Measurements from ENCODE around the gene PDP2.

PDP2 gene

DNA sequence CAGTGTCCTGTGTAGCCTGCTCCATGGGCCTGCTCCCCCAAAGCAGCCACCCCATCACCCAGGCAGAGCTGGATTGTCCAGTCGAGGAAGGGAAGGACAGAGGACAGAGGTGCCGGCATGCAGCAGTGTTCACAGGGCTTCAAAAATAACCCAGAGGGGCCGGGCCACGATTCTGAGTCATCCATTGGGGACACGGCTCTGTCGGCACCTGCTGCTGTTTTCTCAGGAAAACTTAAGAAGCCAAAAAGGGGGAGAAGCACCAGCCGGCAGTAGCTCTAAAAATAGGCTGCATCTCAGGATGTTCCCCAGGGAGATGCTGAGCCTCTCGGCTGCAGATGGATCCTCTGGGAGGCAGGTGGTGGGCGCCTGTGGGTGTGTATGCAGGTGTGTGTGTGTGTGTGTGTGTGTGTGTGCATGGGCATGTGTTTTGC is 34.5 kb upstream of the PDP2 start:
- Histone ChIP-seq H3K9me3 (ENCODE audit: low read length) (no peaks in the 10 kb centered on the region), H3K36me3 (ENCODE audit: insufficient read depth, low read length) (no peaks in the 10 kb centered on the region), H3K27me3 (ENCODE audit: control insufficient read depth in 1 of 2, insufficient read depth in 2 of 2, low read length in 2 of 2) (peaks cover 24 to 35% of the 10 kb centered on the region in 2 donors), H3K4me3 (ENCODE audit: low read depth in 1 of 2, low read length in 2 of 2) (no peak overlapping the region), H3K9ac (ENCODE audit: low read length) (no peak overlapping the region), H3K27ac (ENCODE audit: low read depth, low read length) (no peak overlapping the region), H3K4me1 (ENCODE audit: insufficient read depth, low read length) (no peaks in the 10 kb centered on the region)

DNA sequence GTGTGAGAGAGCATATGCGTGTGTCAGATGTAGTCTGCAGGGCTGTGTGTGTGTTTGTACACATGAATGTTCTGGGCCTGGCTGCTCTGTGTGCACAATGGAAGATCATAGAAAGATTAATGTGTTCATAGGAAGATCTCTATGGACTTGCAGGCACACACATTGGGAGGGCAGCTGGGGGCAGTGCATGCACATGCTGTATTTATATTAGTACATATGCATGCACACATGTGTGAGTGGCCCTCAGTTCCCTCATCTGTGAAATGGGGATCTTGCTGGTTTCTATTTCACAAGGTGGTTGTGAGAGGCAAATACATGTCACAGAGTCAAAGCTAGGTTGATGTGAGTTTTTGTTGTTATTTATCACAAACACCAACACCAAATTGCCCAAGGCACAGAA is 34.0 kb upstream of the PDP2 start:
- Histone ChIP-seq H3K9ac (ENCODE audit: low read length) (no peak overlapping the region), H3K4me3 (ENCODE audit: low read depth in 1 of 2, low read length in 2 of 2) (no peak overlapping the region), H3K27ac (ENCODE audit: low read depth, low read length) (no peak overlapping the region), H3K27me3 (ENCODE audit: control insufficient read depth in 1 of 2, insufficient read depth in 2 of 2, low read length in 2 of 2) (peaks cover 24 to 35% of the 10 kb centered on the region in 2 donors), H3K9me3 (ENCODE audit: low read length) (no peaks in the 10 kb centered on the region), H3K36me3 (ENCODE audit: insufficient read depth, low read length) (no peaks in the 10 kb centered on the region), H3K4me1 (ENCODE audit: insufficient read depth, low read length) (no peaks in the 10 kb centered on the region)

DNA sequence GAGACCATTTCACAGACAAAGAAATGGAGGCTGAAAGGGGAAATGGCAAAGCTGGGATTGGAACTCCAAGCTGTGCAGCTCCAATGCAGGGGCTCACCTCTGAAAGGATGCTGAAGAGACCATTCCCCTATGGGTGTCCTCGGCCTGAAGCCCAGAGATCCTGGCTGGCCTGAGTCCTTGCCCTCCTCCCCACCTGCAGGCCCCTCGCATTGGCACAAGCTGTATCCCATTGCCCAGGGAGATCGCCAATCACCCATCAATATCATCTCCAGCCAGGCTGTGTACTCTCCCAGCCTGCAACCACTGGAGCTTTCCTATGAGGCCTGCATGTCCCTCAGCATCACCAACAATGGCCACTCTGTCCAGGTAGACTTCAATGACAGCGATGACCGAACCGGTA is 33.5 kb upstream of the PDP2 start:
- Histone ChIP-seq H3K9ac (ENCODE audit: low read length) (no peak overlapping the region), H3K4me3 (ENCODE audit: low read depth in 1 of 2, low read length in 2 of 2) (no peak overlapping the region)

DNA sequence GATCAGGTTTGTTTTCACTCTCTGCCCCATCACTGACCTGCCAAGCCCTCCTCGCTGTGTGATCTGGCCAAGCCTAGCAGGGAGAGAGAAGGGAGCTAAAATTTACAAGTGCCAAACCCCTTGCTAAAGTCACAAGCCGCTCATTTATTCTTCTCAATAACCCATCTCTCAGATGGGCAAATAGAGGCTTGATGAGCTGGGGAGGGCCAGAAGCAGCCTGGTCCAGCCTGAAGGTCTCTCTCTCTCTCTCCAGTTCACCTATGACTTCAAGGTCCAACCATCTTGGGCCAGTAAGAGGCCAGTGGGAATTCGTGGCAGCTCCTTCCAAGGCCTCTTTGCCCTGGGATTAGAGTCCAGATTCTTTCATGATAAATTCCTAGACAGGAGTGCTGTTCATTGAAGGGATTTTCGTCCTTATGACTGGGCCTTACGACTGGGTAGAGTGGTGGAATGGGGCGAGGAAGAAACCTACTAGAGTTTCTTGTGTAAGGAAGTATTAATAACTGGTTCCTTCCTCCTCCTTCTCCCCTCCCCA is 32.7 kb upstream of the PDP2 start:
- H3K36me3 ChIP-seq (ENCODE audit: insufficient read depth, low read length): no peaks in the 10 kb centered on the region

More for the DNA sequence above, 33.5 kb upstream of the PDP2 start:
- Histone ChIP-seq H3K36me3 (ENCODE audit: insufficient read depth, low read length) (no peaks in the 10 kb centered on the region), H3K27ac (ENCODE audit: low read depth, low read length) (no peak overlapping the region), H3K27me3 (ENCODE audit: control insufficient read depth in 1 of 2, insufficient read depth in 2 of 2, low read length in 2 of 2) (peaks cover 24 to 35% of the 10 kb centered on the region in 2 donors), H3K4me1 (ENCODE audit: insufficient read depth, low read length) (no peaks in the 10 kb centered on the region), H3K9me3 (ENCODE audit: low read length) (no peaks in the 10 kb centered on the region)

DNA sequence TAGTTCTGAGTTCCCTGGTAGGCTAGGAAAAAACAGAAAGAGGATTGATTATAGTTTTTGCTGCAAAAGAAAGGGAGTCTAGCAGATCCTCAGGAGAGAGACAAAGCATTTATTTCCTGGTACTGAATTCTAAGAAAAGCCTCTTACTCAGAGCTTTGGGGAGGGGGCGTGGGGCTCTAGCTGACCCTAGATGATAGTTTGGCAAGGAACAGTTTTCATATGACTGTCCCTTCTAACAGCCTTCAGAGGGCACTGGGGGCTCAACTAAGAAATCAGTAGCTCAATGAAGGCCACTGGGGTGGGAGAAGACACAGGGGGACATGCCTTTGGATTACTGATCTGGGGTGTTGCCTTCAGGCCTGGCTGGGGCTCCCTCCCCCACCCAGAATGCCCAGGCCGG is 32.1 kb upstream of the PDP2 start:
- Histone ChIP-seq H3K9me3 (ENCODE audit: low read length) (no peaks in the 10 kb centered on the region), H3K36me3 (ENCODE audit: insufficient read depth, low read length) (no peaks in the 10 kb centered on the region), H3K27ac (ENCODE audit: low read depth, low read length) (no peak overlapping the region), H3K27me3 (ENCODE audit: control insufficient read depth in 1 of 2, insufficient read depth in 2 of 2, low read length in 2 of 2) (peaks cover 24 to 35% of the 10 kb centered on the region in 2 donors), H3K9ac (ENCODE audit: low read length) (no peak overlapping the region), H3K4me3 (ENCODE audit: low read depth in 1 of 2, low read length in 2 of 2) (no peak overlapping the region), H3K4me1 (ENCODE audit: insufficient read depth, low read length) (no peaks in the 10 kb centered on the region)

More for the DNA sequence above, 32.7 kb upstream of the PDP2 start:
- H3K9me3 ChIP-seq (ENCODE audit: low read length): no peaks in the 10 kb centered on the region
- no peak overlapping the region for H3K27ac ChIP-seq (ENCODE audit: low read depth, low read length)
- H3K4me1 ChIP-seq (ENCODE audit: insufficient read depth, low read length): no peaks in the 10 kb centered on the region
- no peak overlapping the region for H3K4me3 ChIP-seq (ENCODE audit: low read depth in 1 of 2, low read length in 2 of 2)
- H3K9ac ChIP-seq (ENCODE audit: low read length): no peak overlapping the region
- peaks cover 24 to 35% of the 10 kb centered on the region in 2 donors for H3K27me3 ChIP-seq (ENCODE audit: control insufficient read depth in 1 of 2, insufficient read depth in 2 of 2, low read length in 2 of 2)

DNA sequence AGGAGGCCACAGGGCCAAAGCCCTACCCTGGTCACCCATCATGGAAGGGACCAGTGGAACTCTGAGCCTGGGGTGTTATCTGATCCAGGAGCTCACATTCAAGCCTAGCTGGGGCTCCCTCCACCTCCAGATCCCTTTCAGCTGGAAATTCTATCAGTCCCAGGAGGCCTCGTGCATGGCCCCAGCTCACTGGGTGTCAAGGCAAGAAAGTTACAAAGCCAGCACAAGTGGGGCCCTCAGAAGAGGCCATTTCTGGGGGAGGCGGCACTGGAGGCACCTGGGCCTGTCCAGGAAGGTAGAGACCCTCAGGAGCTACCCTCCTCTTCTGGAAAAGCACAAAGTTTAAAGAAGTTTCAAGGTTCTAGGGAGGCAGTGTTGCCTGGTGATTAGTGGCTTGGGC is 31.3 kb upstream of the PDP2 start:
- Histone ChIP-seq H3K27ac (ENCODE audit: low read depth, low read length) (no peak overlapping the region), H3K27me3 (ENCODE audit: control insufficient read depth in 1 of 2, insufficient read depth in 2 of 2, low read length in 2 of 2) (peaks cover 24 to 30% of the 10 kb centered on the region in 2 donors), H3K4me3 (ENCODE audit: low read depth in 1 of 2, low read length in 2 of 2) (no peak overlapping the region)

DNA sequence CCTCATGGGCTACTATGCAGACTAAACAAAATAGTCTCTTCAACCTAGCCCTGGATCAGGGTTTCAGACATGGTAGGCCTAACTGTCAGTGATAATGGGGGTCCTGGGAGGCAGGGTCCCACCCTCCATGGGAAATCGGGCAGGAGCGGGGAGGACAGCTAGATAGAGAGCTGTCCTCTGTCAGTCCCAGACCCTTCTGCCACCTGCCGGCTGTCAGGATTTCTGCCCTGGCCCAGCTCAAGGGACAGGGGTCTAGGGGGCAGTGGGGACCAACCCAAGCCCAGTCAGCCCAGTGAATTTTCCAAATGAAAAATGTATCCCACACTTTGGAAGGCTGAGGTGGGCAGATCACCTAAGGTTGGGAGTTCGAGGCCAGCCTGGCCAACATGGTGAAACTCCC is 30.8 kb upstream of the PDP2 start:
- Histone ChIP-seq H3K36me3 (ENCODE audit: insufficient read depth, low read length) (no peaks in the 10 kb centered on the region), H3K9ac (ENCODE audit: low read length) (no peak overlapping the region), H3K9me3 (ENCODE audit: low read length) (no peaks in the 10 kb centered on the region), H3K4me1 (ENCODE audit: insufficient read depth, low read length) (no peaks in the 10 kb centered on the region), H3K27me3 (ENCODE audit: control insufficient read depth in 1 of 2, insufficient read depth in 2 of 2, low read length in 2 of 2) (peaks cover 21 to 24% of the 10 kb centered on the region in 2 donors), H3K4me3 (ENCODE audit: low read depth in 1 of 2, low read length in 2 of 2) (no peak overlapping the region), H3K27ac (ENCODE audit: low read depth, low read length) (no peak overlapping the region)

More for the DNA sequence above, 31.3 kb upstream of the PDP2 start:
- Histone ChIP-seq H3K4me1 (ENCODE audit: insufficient read depth, low read length) (no peaks in the 10 kb centered on the region), H3K9me3 (ENCODE audit: low read length) (no peaks in the 10 kb centered on the region), H3K36me3 (ENCODE audit: insufficient read depth, low read length) (no peaks in the 10 kb centered on the region), H3K9ac (ENCODE audit: low read length) (no peak overlapping the region)

DNA sequence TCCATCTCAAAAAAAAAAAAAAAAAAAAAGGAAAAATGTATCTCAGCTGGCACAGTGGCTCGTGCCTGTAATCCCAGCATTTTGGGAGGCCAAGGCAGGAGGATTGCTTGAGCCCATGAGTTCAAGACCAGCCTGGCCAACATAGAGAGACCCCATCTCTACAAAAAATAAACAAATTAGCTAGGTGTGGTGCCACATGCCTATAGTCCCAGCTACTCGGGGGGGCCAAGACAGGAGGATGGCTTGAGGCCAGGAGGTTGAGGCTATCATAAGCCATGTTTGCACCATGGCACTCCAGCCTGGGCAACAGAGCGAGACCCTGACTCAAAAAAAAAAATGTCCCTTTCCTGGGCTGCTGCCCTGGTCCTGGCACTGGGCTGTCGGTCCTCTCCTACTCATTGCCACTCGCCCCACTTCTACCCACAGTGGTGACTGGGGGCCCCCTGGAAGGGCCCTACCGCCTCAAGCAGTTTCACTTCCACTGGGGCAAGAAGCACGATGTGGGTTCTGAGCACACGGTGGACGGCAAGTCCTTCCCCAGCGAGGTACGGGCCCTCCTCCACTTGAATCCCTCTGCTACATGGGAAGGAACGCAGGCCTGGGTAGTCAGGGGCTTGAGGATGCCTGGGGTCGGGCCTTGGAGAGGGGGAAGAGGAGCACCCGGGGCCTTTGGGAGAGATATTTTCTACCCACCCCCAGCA is 30.1 kb upstream of the PDP2 start:
- no peak overlapping the region for H3K27ac ChIP-seq (ENCODE audit: low read depth, low read length)
- H3K4me3 ChIP-seq (ENCODE audit: low read depth in 1 of 2, low read length in 2 of 2): no peak overlapping the region
- H3K9ac ChIP-seq (ENCODE audit: low read length): no peak overlapping the region
- peaks cover 14 to 17% of the 10 kb centered on the region in 2 donors for H3K27me3 ChIP-seq (ENCODE audit: control insufficient read depth in 1 of 2, insufficient read depth in 2 of 2, low read length in 2 of 2)
- no peaks in the 10 kb centered on the region for H3K4me1 ChIP-seq (ENCODE audit: insufficient read depth, low read length)
- no peaks in the 10 kb centered on the region for H3K36me3 ChIP-seq (ENCODE audit: insufficient read depth, low read length)
- H3K9me3 ChIP-seq (ENCODE audit: low read length): no peaks in the 10 kb centered on the region

DNA sequence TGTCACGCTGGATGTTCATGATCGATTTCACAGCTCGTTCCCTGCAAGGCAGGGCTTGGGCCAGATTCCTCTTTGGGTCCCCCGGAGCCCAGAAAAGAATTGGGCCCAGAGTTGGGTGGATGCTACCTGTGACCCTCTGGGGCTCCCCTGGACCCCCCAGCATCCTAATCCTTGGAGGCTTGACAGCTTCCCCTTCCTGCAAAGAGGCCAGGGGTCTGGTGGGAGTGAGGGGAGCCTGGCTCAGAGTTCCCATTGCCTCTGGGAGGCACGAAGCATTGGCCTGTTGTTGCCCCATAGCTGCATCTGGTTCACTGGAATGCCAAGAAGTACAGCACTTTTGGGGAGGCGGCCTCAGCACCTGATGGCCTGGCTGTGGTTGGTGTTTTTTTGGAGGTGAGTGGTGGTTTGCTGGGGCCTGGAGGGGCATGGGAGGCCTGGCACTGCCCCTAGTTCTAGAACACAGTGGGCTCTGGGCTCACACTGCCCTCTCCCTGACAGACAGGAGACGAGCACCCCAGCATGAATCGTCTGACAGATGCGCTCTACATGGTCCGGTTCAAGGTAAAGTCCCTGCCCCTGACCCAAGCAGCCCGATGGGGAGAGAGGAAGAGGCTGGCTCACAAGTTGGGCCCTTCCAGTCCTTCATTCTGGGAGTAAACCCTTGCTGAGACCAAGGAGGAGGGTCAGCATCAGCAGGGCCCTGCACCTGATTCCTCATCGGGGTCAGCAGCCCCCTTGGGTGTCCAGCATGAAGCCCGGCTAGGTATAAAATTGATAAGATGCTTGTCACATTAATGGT is 28.9 kb upstream of the PDP2 start:
- H3K9me3 ChIP-seq (ENCODE audit: low read length): no peaks in the 10 kb centered on the region
- H3K36me3 ChIP-seq (ENCODE audit: insufficient read depth, low read length): no peaks in the 10 kb centered on the region
- no peak overlapping the region for H3K4me3 ChIP-seq (ENCODE audit: low read depth in 1 of 2, low read length in 2 of 2)
- no peaks in the 10 kb centered on the region for H3K4me1 ChIP-seq (ENCODE audit: insufficient read depth, low read length)
- H3K27me3 ChIP-seq (ENCODE audit: control insufficient read depth in 1 of 2, insufficient read depth in 2 of 2, low read length in 2 of 2): peaks cover 3 to 7% of the 10 kb centered on the region in 2 donors
- H3K9ac ChIP-seq (ENCODE audit: low read length): no peak overlapping the region
- H3K27ac ChIP-seq (ENCODE audit: low read depth, low read length): no peak overlapping the region

DNA sequence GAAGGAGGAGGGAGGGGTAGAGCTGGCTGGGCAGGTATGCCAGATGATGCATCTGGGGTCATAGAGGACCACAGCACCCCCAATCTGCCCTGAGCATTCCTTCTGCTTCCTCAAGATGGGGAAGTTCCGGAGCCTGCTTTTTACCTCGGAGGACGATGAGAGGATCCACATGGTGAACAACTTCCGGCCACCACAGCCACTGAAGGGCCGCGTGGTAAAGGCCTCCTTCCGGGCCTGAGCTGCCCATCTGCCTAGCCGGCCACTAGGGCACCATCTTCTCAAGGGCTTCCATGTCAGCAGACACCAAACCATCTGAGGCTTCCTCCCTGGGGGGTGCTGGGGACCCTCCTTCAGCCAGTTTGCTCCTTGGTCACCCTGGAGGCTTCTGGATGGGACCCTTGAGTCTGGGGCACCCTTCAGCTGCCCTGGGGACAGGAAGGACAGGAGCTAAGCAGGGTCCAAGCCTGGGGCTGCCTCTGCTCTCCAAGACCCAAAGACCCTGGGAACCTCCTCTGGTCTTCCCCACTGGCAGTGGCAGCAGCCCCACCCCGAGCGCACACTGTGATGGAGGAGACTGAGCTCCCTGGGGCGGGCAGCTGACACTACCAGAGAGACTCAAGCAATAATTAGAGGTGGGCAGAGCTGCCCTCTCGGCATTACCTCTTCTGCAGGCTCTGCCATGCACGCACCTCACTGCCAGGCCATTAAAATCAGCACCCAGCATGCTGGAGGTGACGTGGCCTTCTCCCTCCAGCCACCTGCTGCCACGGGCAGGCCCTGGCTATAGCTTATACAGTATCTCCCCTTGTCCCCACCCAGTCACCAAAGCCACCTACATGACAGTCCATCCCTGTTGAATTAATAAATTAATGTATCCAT is 26.8 kb upstream of the PDP2 start:
- no peaks in the 10 kb centered on the region for H3K4me1 ChIP-seq (ENCODE audit: insufficient read depth, low read length)
- no peak overlapping the region for H3K4me3 ChIP-seq (ENCODE audit: low read depth in 1 of 2, low read length in 2 of 2)
- H3K9ac ChIP-seq (ENCODE audit: low read length): no peak overlapping the region
- H3K36me3 ChIP-seq (ENCODE audit: insufficient read depth, low read length): no peaks in the 10 kb centered on the region
- no peak overlapping the region for H3K27ac ChIP-seq (ENCODE audit: low read depth, low read length)
- H3K9me3 ChIP-seq (ENCODE audit: low read length): no peaks in the 10 kb centered on the region
- no peaks in the 10 kb centered on the region for H3K27me3 ChIP-seq (ENCODE audit: control insufficient read depth in 1 of 2, insufficient read depth in 2 of 2, low read length in 2 of 2)

DNA sequence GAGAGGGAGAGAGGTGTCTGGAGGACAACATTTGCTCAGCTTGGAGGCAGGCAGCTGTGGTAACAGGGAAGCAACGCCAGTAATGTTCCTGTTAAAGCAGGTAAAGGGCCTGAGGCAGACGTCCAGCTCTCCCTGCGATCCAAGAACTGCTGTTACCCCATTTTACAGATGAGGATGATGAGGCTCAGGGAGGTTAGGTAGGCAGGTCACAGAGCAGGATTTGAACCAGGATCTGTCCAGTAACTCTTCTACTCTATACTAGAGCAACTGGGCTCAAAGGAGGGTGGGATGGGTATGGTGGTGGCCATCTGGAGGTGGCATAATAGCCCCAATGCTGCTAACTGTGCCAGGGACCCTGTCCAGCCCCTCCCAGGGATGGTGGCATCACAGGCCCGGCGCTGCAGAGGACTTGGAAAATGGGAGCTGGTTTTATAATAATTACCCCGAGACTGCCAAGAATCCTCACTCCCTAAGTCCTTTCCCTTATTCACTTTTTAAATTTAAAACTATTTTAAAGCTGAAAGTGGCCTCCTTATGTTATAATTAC is 24.1 kb upstream of the PDP2 start:
- Histone ChIP-seq H3K36me3 (ENCODE audit: insufficient read depth, low read length) (no peaks in the 10 kb centered on the region), H3K4me3 (ENCODE audit: low read depth in 1 of 2, low read length in 2 of 2) (no peak overlapping the region), H3K4me1 (ENCODE audit: insufficient read depth, low read length) (peaks cover 6% of the 10 kb centered on the region), H3K9me3 (ENCODE audit: low read length) (no peaks in the 10 kb centered on the region), H3K27ac (ENCODE audit: low read depth, low read length) (no peak overlapping the region), H3K27me3 (ENCODE audit: control insufficient read depth in 1 of 2, insufficient read depth in 2 of 2, low read length in 2 of 2) (no peaks in the 10 kb centered on the region), H3K9ac (ENCODE audit: low read length) (no peak overlapping the region)
